GM20000 (cell line): ENCODE data around the gene ANXA1.

Experiments
- DNase-seq: peaks from one replicate; pipeline ENCODE4 v3.0.0; 2012; ENCODE audit warnings: low spot score
- TF ChIP-seq, protein P1 (sequence below): IDR thresholded peaks from 2 replicates; pipeline ENCODE4 v1.5.1; 2012; ENCODE audit warnings: mild to moderate bottlenecking, control low read depth; ENCODE audit errors: extremely low read depth, missing control alignments

ANXA1 gene

DNA sequence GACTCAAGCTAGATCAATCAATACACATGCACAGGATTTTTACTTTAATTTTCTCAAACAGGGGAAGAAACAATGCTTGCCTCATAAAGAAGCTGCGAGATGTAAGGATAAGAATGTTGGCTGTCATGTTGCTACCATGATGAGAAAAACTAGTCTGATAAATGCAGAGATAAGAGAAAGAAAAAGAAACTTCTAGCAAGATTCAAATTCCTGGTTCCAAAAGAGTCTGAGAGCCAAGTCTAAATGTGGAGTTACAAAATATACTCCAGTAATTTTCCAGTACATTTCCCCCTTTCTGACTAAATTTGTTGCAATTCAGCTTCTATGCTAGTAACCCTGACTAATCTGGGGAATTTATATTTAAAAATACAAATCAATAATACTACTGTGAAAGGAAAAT is 10.4 kb upstream of the ANXA1 start:
- TF ChIP-seq, protein P1, sequence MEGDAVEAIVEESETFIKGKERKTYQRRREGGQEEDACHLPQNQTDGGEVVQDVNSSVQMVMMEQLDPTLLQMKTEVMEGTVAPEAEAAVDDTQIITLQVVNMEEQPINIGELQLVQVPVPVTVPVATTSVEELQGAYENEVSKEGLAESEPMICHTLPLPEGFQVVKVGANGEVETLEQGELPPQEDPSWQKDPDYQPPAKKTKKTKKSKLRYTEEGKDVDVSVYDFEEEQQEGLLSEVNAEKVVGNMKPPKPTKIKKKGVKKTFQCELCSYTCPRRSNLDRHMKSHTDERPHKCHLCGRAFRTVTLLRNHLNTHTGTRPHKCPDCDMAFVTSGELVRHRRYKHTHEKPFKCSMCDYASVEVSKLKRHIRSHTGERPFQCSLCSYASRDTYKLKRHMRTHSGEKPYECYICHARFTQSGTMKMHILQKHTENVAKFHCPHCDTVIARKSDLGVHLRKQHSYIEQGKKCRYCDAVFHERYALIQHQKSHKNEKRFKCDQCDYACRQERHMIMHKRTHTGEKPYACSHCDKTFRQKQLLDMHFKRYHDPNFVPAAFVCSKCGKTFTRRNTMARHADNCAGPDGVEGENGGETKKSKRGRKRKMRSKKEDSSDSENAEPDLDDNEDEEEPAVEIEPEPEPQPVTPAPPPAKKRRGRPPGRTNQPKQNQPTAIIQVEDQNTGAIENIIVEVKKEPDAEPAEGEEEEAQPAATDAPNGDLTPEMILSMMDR, result no peak
- no peak for DNase-seq

GRCh38 chr9:73143711-73144328 is 7.8 kb upstream of the ANXA1 start:
- no peak for DNase-seq
- TF ChIP-seq, protein P1, result no peak

DNA sequence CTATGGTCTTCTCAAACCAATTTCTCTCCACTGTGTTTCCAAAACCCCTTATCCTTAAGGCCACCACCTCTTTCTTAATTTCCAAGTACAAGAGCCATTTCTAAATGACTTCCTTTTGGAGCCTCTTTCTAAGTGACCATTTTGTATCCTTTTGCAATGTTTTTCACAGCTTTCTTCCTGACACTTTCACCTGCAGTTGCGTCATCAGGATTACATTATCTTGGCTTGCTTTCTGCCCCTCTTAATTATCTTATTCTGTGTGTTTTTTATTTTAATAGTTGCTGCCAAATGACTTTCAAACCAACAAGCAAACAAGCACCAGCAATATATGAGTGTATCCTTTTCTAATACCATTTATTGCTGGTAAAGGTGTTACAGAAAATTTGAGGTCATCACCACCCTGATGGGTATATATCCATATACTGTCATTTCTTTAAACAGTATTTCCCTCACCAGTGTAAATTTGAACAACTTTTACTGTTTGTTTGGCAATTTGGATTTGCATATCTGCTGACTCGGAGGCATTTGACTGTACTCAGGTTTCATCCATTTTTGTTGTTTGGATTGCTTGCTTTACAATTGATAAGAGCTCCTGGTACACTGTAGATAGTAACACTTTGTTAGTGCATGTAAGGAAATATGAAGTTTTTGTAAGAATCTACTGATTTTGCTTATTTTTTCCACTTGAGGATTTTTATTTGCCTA is 5.4 kb upstream of the ANXA1 start:
- TF ChIP-seq, protein P1, result no peak
- no peak for DNase-seq

- TF ChIP-seq, protein P1, result no peak
Observed at GRCh38 chr9:73148447-73148937, 3.2 kb upstream of the ANXA1 start.

GRCh38 chr9:73149371-73150067 is 2.1 kb upstream of the ANXA1 start:
- peak; percentile 27 for DNase-seq
- TF ChIP-seq, protein P1, result no peak

More at GRCh38 chr9:73148447-73148937, 3.2 kb upstream of the ANXA1 start:
- no peak for DNase-seq

DNA sequence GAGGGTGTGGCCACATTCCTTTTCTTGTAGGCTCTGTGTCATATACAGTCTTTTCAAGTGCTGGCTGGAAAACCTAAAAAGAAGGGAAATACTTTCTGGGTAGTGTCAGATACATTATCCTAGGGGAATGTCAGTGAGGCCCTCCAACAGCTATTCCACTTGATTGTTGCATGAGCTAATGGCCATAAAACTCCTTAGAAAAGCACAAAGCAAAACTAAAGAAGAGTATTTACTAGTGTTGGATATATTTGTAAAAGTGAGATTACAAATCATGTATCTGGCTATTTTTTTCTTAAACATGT is 829 bp downstream of the ANXA1 start:
- DNase-seq, result no peak
- TF ChIP-seq, protein P1, result no peak

- TF ChIP-seq, protein P1, result no peak
- no peak for DNase-seq
Observed at GRCh38 chr9:73152953-73153352, 1.3 kb downstream of the ANXA1 start.
